ENCODE results near the gene CTTNBP2. TPM values are rescaled to one million over a fixed set of nuclear protein-coding genes. Genes with fewer than 3 reads are reported as not detected.
A peak's percentile ranks its signal among the peaks of the same experiment; 100 is the strongest.

CTTNBP2 gene
- total RNA-seq, 4 donors from 2014 or later, result 3.1 to 31.4 (median 4.8) TPM

DNA sequence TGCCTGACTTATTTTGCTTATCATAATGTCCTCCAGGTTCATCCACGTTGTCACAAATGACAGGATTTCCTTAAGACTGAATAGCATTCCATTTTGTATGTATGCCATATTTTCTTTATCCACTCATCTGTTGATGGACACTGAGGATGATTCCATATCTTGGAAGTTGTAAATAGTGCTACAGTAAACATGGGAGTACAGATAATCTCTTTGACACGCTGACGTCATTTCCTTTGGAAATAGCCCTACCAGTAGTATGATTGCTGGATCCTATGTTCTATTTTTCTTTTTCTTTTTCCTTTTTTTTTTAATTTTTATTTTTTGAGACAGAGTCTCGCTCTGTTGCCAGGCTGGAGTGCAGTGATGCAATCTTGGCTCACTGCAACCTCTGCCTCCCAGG is 167.6 kb downstream of the CTTNBP2 start:
- Histone ChIP-seq H3K9me3 (no peaks in the 10 kb centered on the region), H3K4me1 (no peaks in the 10 kb centered on the region), H3K27ac (no peak overlapping the region), H3K4me3 (no peak overlapping the region), H3K36me3 (no peaks in the 10 kb centered on the region), H3K27me3 (no peaks in the 10 kb centered on the region)
- no peak for DNase-seq
- TF ChIP-seq POLR2A (IDR thresholded peaks at IDR 0.05), result no peak

DNA sequence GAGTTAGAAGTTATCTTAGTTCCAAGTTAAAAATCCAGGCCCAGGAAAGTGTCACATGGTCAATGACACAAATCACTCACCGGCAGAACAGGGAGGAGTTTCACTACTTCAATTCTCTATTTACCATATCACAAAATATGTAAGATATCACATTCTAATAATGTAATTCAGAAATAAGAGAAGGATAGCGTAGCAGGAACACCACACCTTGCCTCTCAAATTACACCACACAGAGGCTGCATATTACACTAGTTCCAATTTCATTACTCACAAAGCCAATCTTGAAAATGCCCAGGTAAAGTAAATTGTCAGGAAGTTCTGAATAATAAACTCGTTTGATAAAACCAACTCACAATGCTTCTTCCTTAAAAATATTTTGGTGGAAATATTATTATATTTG is 169.2 kb downstream of the CTTNBP2 start:
- Histone ChIP-seq H3K4me1 (no peaks in the 10 kb centered on the region), H3K36me3 (no peaks in the 10 kb centered on the region), H3K27ac (no peak overlapping the region), H3K27me3 (no peaks in the 10 kb centered on the region), H3K4me3 (no peak overlapping the region), H3K9me3 (no peaks in the 10 kb centered on the region)
- no peak for DNase-seq
- TF ChIP-seq, protein P1, sequence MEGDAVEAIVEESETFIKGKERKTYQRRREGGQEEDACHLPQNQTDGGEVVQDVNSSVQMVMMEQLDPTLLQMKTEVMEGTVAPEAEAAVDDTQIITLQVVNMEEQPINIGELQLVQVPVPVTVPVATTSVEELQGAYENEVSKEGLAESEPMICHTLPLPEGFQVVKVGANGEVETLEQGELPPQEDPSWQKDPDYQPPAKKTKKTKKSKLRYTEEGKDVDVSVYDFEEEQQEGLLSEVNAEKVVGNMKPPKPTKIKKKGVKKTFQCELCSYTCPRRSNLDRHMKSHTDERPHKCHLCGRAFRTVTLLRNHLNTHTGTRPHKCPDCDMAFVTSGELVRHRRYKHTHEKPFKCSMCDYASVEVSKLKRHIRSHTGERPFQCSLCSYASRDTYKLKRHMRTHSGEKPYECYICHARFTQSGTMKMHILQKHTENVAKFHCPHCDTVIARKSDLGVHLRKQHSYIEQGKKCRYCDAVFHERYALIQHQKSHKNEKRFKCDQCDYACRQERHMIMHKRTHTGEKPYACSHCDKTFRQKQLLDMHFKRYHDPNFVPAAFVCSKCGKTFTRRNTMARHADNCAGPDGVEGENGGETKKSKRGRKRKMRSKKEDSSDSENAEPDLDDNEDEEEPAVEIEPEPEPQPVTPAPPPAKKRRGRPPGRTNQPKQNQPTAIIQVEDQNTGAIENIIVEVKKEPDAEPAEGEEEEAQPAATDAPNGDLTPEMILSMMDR (IDR thresholded peaks at IDR 0.05), result no peak
- no peak for TF ChIP-seq POLR2A (IDR thresholded peaks at IDR 0.05)

DNA sequence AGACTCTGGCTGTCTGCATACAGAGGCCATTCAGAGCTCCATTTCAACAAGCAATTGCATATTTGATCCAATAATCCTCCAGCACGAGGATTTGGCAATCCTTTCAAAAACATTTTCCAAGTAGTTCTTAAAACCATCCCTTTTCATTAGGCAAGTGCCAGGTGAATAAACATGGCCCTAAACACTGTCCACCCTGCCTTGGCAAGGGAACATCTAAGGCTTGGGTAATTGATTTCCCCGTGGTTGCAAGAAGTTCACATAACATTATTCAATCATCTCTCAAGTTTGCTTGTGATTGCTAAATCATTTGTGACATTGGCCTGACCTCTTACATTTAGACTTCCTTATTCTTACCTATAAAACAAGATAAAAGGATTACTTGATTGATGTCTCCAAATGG is 175.2 kb downstream of the CTTNBP2 start:
- no peaks in the 10 kb centered on the region for H3K4me1 ChIP-seq
- TF ChIP-seq POLR2A (IDR thresholded peaks at IDR 0.05), result no peak
- TF ChIP-seq, protein P1 (IDR thresholded peaks at IDR 0.05), result no peak
- no peak overlapping the region for H3K4me3 ChIP-seq
- no peaks in the 10 kb centered on the region for H3K9me3 ChIP-seq
- H3K27ac ChIP-seq, result no peak overlapping the region
- no peak for DNase-seq
- H3K36me3 ChIP-seq, result no peaks in the 10 kb centered on the region
- no peaks in the 10 kb centered on the region for H3K27me3 ChIP-seq

DNA sequence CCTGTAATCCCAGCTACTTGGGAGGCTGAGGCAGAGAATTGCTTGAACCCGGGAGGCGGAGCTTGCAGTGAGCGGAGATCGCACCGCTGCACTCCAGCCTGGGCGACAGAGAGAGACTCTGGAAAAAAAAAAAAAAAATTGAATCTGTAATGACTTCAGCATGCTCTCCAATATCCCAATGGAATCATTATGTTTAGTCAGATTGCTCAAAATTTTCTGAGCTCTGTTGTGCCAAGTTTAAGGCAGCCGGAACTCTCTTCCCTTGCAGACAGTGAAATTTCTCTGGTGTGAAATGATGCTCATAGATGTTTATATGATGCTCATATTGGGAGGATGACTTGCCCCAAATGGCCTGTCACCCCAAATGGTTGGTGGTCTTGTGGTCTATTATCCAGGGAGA is 180.9 kb downstream of the CTTNBP2 start:
- no peak for TF ChIP-seq POLR2A (IDR thresholded peaks at IDR 0.05)
- TF ChIP-seq, protein P1 (IDR thresholded peaks at IDR 0.05), result no peak
- H3K27ac ChIP-seq, result no peak overlapping the region
- no peaks in the 10 kb centered on the region for H3K27me3 ChIP-seq
- H3K9me3 ChIP-seq, result no peaks in the 10 kb centered on the region
- no peak for DNase-seq
- H3K36me3 ChIP-seq, result no peaks in the 10 kb centered on the region
- H3K4me1 ChIP-seq, result no peaks in the 10 kb centered on the region
- H3K4me3 ChIP-seq, result no peak overlapping the region

DNA sequence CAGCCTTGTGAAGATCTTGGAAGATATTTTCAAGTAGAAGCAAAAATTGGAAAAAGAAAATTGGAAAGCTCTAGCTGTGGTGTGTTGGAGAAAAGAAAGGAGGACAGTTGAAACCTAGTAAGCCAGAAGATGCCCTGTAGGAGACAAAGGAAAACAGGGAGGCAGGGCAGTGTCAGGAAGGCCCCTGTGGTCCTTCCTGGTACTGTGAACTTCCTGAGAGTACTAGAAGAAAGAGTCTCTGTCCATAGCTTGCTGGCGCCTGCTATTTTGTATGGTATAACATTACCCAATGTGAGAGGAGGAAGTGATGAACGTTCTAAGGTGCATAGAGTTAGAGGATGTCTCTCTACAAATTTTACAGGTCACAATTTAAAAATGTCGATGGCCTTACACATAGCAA is 183.1 kb downstream of the CTTNBP2 start:
- H3K27me3 ChIP-seq, result no peaks in the 10 kb centered on the region
- DNase-seq, result no peak
- H3K27ac ChIP-seq, result peak overlapping the region in 2 of 4 donors; percentile 64 to 71
- no peaks in the 10 kb centered on the region for H3K4me1 ChIP-seq
- H3K36me3 ChIP-seq, result no peaks in the 10 kb centered on the region
- TF ChIP-seq, protein P1 (IDR thresholded peaks at IDR 0.05), result no peak
- TF ChIP-seq POLR2A (IDR thresholded peaks at IDR 0.05), result no peak
- no peak overlapping the region for H3K4me3 ChIP-seq
- no peaks in the 10 kb centered on the region for H3K9me3 ChIP-seq

DNA sequence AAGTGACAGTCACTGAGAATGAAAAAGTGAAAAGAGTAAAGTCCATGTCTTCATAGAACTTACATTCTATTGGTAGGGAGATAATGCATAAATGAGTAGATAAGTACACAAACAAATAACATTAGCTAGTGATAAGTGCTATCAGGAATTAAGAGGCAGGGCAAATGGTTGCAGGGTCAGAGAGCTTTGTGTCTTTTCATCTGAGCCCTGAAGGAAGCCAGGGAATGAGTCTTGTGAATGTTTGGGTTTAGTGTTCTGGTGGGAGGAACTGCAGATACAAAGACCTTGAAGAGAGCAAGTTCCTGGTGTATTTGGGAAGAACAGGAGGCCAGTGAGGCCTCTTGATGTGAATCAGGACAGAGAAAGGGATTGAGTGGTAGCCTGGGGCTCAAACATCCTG is 183.8 kb downstream of the CTTNBP2 start:
- H3K4me1 ChIP-seq, result no peaks in the 10 kb centered on the region
- H3K27ac ChIP-seq, result peak overlapping the region in 2 of 4 donors; percentile 64 to 71
- no peak for TF ChIP-seq POLR2A (IDR thresholded peaks at IDR 0.05)
- TF ChIP-seq, protein P1 (IDR thresholded peaks at IDR 0.05), result no peak
- H3K36me3 ChIP-seq, result no peaks in the 10 kb centered on the region
- H3K27me3 ChIP-seq, result no peaks in the 10 kb centered on the region
- DNase-seq, result no peak
- H3K9me3 ChIP-seq, result no peaks in the 10 kb centered on the region
- no peak overlapping the region for H3K4me3 ChIP-seq
